Stimulated activated memory B cell treated with anti-CD40 and anti-IgM and Interleukin-4, amounts not matched to agents 10 μg/mL and 1 μg/mL and 100 μg/mL, for 72 hours (primary cell): ENCODE measurements around the gene CNGA4.

Source experiments
- ATAC-seq: fragments of 150-1000 bp; cut with Tn5 transposase; 2 replicates; pipeline ENCODE4 v1.10.0; 2021
- H3K27ac Mint-ChIP-seq: one replicate; pipeline ENCODE4 v1.8.0; 2022; ENCODE audit warnings: mild to moderate bottlenecking, mixed read lengths
- H3K27me3 Mint-ChIP-seq: one replicate; pipeline ENCODE4 v1.8.0; 2022; ENCODE audit warnings: mixed read lengths
- H3K36me3 Mint-ChIP-seq: one replicate; pipeline ENCODE4 v1.8.0; 2022; ENCODE audit warnings: mixed read lengths
- H3K4me1 Mint-ChIP-seq: one replicate; pipeline ENCODE4 v1.8.0; 2022; ENCODE audit warnings: mixed read lengths
- H3K4me3 Mint-ChIP-seq: one replicate; pipeline ENCODE4 v1.8.0; 2022; ENCODE audit warnings: mild to moderate bottlenecking, moderate library complexity, mixed read lengths
- H3K9me3 Mint-ChIP-seq: one replicate; pipeline ENCODE4 v1.8.0; 2022; ENCODE audit warnings: mixed read lengths

Gene CNGA4

GRCh38 chr11:6214530-6214929, 24.4 kb upstream of the CNGA4 start:
- Mint-ChIP-seq H3K4me1 (no peaks in the 10 kb centered on the region), H3K9me3 (no peaks in the 10 kb centered on the region), H3K36me3 (peaks cover 45% of the 10 kb centered on the region), H3K4me3 (no peak overlapping the region), H3K27me3 (no peaks in the 10 kb centered on the region), H3K27ac (no peak overlapping the region)
- no peak for ATAC-seq

DNA sequence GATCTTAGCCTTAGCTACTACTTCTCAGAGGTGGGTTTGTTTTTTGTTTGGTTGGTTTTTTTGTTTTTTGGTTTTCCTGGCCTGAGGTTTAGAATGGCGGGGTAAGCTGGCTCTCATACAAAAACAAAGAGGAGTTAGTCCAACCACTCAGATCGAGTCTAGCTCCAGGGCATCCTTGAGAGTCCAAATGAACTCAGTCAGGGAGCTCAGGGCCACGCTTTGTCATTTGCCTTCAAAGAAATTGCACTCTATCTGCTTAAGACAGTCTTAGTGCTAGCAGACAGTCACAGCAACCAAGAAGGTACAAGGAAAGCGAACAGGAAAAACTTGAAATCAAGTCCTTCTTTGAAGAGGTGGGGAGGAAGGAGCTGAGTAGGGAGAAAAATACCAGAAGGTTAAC, 22.4 kb upstream of the CNGA4 start:
- Mint-ChIP-seq H3K36me3 (peaks cover 50% of the 10 kb centered on the region), H3K27ac (no peak overlapping the region), H3K4me3 (no peak overlapping the region), H3K4me1 (peaks cover 1% of the 10 kb centered on the region), H3K9me3 (no peaks in the 10 kb centered on the region), H3K27me3 (no peaks in the 10 kb centered on the region)
- no peak for ATAC-seq

GRCh38 chr11:6217722-6218121, 21.2 kb upstream of the CNGA4 start:
- H3K4me3 Mint-ChIP-seq, result no peak overlapping the region
- H3K4me1 Mint-ChIP-seq, result peaks cover 5% of the 10 kb centered on the region
- no peaks in the 10 kb centered on the region for H3K27me3 Mint-ChIP-seq
- no peak for ATAC-seq
- H3K9me3 Mint-ChIP-seq, result no peaks in the 10 kb centered on the region
- H3K36me3 Mint-ChIP-seq, result peaks cover 62% of the 10 kb centered on the region
- H3K27ac Mint-ChIP-seq, result no peak overlapping the region

- Mint-ChIP-seq H3K4me1 (peaks cover 5% of the 10 kb centered on the region), H3K9me3 (no peaks in the 10 kb centered on the region), H3K27ac (no peak overlapping the region), H3K4me3 (no peak overlapping the region), H3K27me3 (no peaks in the 10 kb centered on the region), H3K36me3 (peaks cover 75% of the 10 kb centered on the region)
- ATAC-seq, result no peak
Measured at GRCh38 chr11:6219359-6219758, 19.5 kb upstream of the CNGA4 start.

DNA sequence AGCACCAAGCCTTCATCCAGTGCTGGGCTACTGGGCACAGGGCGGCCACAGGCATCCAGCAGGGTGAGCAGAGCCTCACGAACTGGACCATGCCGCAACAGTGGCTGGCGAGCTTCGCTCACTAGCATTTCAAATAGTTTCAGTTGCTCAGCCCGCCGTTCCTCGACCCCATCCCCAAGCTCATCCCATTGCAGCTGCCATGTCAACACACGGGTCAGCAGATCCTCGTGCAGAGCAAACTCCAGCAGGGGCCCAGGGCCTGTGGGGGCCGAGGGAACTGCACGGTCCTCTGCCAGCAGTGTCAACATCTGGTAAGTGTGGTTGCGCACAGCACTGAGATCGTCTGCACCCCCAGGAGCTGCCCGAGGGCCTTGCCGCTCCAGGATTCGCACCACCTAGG, 15.0 kb upstream of the CNGA4 start:
- peaks cover 71% of the 10 kb centered on the region for H3K36me3 Mint-ChIP-seq
- peaks cover 39% of the 10 kb centered on the region for H3K4me1 Mint-ChIP-seq
- no peaks in the 10 kb centered on the region for H3K27me3 Mint-ChIP-seq
- H3K9me3 Mint-ChIP-seq, result no peaks in the 10 kb centered on the region
- no peak overlapping the region for H3K4me3 Mint-ChIP-seq
- no peak overlapping the region for H3K27ac Mint-ChIP-seq
- ATAC-seq, result no peak

- peaks cover 41% of the 10 kb centered on the region for H3K4me1 Mint-ChIP-seq
- H3K27me3 Mint-ChIP-seq, result no peaks in the 10 kb centered on the region
- ATAC-seq, result no peak
- H3K27ac Mint-ChIP-seq, result no peak overlapping the region
- peaks cover 70% of the 10 kb centered on the region for H3K36me3 Mint-ChIP-seq
- no peak overlapping the region for H3K4me3 Mint-ChIP-seq
- H3K9me3 Mint-ChIP-seq, result no peaks in the 10 kb centered on the region
Measured at GRCh38 chr11:6224421-6224820, 14.5 kb upstream of the CNGA4 start.

GRCh38 chr11:6225024-6225423, 13.9 kb upstream of the CNGA4 start:
- H3K27me3 Mint-ChIP-seq, result no peaks in the 10 kb centered on the region
- no peak overlapping the region for H3K27ac Mint-ChIP-seq
- no peaks in the 10 kb centered on the region for H3K9me3 Mint-ChIP-seq
- H3K36me3 Mint-ChIP-seq, result peaks cover 68% of the 10 kb centered on the region
- H3K4me1 Mint-ChIP-seq, result peaks cover 48% of the 10 kb centered on the region
- ATAC-seq, result no peak
- H3K4me3 Mint-ChIP-seq, result no peak overlapping the region

DNA sequence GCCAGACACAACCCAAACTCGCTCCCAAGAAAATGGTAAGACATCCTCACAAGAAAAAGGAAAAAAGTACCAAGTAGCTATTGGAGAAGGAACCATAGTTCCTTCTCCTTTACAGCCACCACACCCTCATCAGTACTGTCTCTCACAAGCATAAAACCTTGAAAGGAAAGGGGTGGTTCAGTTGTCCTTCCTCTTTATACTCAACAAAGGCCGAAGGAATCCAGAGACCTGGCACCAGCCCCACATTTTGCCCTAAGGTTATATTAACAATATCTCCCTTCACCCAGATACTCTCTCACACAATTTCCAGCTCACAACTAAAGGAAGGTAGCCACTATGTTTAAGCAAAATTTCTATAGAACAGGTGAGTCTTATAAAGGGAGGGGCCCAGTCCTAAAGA, 13.0 kb upstream of the CNGA4 start:
- H3K36me3 Mint-ChIP-seq, result peaks cover 62% of the 10 kb centered on the region
- H3K9me3 Mint-ChIP-seq, result no peaks in the 10 kb centered on the region
- H3K4me3 Mint-ChIP-seq, result no peak overlapping the region
- no peak for ATAC-seq
- H3K27ac Mint-ChIP-seq, result no peak overlapping the region
- H3K27me3 Mint-ChIP-seq, result no peaks in the 10 kb centered on the region
- H3K4me1 Mint-ChIP-seq, result peaks cover 56% of the 10 kb centered on the region

DNA sequence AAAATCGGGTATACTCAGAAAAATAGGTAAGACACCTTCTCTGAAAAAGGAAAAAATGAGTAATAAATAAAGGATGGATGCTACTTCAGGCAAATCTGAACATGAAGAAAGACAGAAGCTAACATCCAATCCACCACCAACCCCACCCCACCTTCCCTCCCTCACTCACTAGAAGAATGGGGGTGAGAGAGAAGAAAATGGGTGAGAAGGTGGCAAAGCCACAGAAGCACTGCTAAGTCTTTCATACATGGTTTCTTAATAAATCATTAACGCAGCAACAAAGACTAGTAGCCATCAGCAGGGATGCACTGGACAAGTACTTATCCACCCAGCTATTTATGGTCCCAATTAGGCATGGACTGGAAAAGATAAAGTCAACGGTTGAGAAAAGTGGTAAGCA, 10.4 kb upstream of the CNGA4 start:
- Mint-ChIP-seq H3K27me3 (no peaks in the 10 kb centered on the region), H3K4me3 (no peak overlapping the region), H3K27ac (no peak overlapping the region), H3K4me1 (peaks cover 61% of the 10 kb centered on the region), H3K36me3 (peaks cover 42% of the 10 kb centered on the region), H3K9me3 (no peaks in the 10 kb centered on the region)
- no peak for ATAC-seq

DNA sequence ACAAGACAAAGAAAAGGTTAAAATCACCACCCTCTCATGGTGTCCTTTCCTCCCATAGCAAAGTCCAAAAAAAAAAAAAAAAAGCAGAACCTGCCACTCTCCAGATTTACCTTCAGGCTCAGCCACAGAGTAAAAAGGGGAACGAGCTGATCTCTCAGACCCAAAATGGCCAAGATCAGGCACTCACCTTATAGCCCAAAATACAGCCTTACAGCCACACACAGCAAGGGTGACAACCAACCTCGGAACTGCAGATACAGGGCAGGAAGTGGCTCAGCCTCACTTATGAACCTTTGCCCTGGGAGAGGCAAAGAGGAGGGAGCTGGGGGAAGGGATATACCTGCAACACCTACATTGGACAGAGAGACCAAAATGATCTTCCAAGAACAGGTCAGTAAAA, 9.0 kb upstream of the CNGA4 start:
- Mint-ChIP-seq H3K9me3 (no peaks in the 10 kb centered on the region), H3K4me3 (no peak overlapping the region), H3K27me3 (no peaks in the 10 kb centered on the region), H3K4me1 (peaks cover 67% of the 10 kb centered on the region), H3K36me3 (peaks cover 29% of the 10 kb centered on the region), H3K27ac (no peak overlapping the region)
- ATAC-seq, result no peak

DNA sequence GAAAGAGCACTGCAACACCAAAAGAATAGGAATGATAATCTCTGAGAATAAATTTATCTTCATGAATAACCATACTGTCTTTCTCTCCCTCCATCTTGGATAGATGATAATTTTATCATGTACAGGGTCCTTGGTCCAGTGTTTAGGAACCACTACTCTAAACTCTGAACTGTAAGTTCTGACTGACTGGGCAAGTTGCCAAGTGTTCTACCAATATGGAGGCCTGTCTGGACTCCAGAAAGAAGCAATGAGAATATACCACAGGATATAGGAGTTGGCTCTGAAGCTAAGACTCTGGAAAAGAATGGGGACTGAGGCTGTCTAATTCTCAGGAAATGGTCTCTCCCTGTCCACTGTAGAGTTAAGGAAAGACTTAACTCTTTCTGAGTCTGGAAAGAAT, 6.0 kb upstream of the CNGA4 start:
- peaks cover 13% of the 10 kb centered on the region for H3K36me3 Mint-ChIP-seq
- peaks cover 44% of the 10 kb centered on the region for H3K4me1 Mint-ChIP-seq
- H3K27me3 Mint-ChIP-seq, result no peaks in the 10 kb centered on the region
- H3K27ac Mint-ChIP-seq, result no peak overlapping the region
- ATAC-seq, result no peak
- no peaks in the 10 kb centered on the region for H3K9me3 Mint-ChIP-seq
- peak overlapping the region; percentile 19 for H3K4me3 Mint-ChIP-seq

GRCh38 chr11:6233984-6234386, 4.9 kb upstream of the CNGA4 start:
- peak overlapping the region; percentile 91 for H3K4me3 Mint-ChIP-seq
- no peak for ATAC-seq
- H3K27ac Mint-ChIP-seq, result peak overlapping the region; percentile 87
- H3K27me3 Mint-ChIP-seq, result no peaks in the 10 kb centered on the region
- H3K9me3 Mint-ChIP-seq, result no peaks in the 10 kb centered on the region
- peaks cover 8% of the 10 kb centered on the region for H3K36me3 Mint-ChIP-seq
- peaks cover 40% of the 10 kb centered on the region for H3K4me1 Mint-ChIP-seq

GRCh38 chr11:6234387-6235107, 4.3 kb upstream of the CNGA4 start, which contains the start of gene FHIP1B:
FHIP1B (minus strand) TSS chr11:6234636; CDS start chr11:6224516, 10,120 bp downstream.
- H3K9me3 Mint-ChIP-seq, result no peaks in the 10 kb centered on the region
- peak within 1 kb of the TSS; percentile 91 for H3K4me3 Mint-ChIP-seq
- H3K27me3 Mint-ChIP-seq, result no peaks in the 10 kb centered on the region
- peak; percentile 98 for ATAC-seq
- peak within 1 kb of the TSS; percentile 87 for H3K27ac Mint-ChIP-seq
- peaks cover 2% of the 10 kb centered on the region for H3K36me3 Mint-ChIP-seq
- peaks cover 36% of the 10 kb centered on the region for H3K4me1 Mint-ChIP-seq

- Mint-ChIP-seq H3K36me3 (no peaks in the 10 kb centered on the region), H3K27ac (no peak overlapping the region), H3K4me1 (peaks cover 19% of the 10 kb centered on the region), H3K4me3 (no peak overlapping the region), H3K27me3 (peaks cover 13% of the 10 kb centered on the region), H3K9me3 (no peaks in the 10 kb centered on the region)
- ATAC-seq, result no peak
Measured at GRCh38 chr11:6237266-6237665, 1.6 kb upstream of the CNGA4 start.

DNA sequence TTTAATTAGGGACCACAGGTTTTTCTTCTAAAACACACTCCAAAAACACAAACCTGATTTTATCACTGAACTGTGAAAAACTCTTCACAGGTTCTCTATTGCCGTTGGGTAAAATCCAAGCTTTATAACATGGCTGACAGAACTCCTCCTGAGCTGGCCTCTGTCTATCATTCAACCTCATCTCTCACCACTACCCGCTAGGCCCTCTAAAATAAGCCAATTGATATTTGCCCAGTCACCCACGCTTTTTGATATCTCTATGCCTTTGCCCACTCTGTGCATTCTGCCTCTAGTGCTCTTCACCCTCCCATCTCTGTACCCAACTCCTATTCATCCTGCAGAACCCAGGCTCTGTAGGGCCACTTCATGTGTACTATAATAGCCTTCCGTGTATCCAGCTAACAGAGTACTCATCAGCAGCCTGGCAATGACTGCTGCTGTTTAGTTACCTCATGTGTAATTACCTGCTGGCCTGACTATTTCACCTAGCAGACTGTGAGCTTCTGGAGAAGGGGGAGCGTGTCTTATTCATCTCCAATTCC, 1.1 kb upstream of the CNGA4 start:
- Mint-ChIP-seq H3K27me3 (peaks cover 13% of the 10 kb centered on the region), H3K27ac (no peak overlapping the region), H3K4me1 (peaks cover 19% of the 10 kb centered on the region), H3K4me3 (no peak overlapping the region), H3K36me3 (no peaks in the 10 kb centered on the region), H3K9me3 (no peaks in the 10 kb centered on the region)
- no peak for ATAC-seq

DNA sequence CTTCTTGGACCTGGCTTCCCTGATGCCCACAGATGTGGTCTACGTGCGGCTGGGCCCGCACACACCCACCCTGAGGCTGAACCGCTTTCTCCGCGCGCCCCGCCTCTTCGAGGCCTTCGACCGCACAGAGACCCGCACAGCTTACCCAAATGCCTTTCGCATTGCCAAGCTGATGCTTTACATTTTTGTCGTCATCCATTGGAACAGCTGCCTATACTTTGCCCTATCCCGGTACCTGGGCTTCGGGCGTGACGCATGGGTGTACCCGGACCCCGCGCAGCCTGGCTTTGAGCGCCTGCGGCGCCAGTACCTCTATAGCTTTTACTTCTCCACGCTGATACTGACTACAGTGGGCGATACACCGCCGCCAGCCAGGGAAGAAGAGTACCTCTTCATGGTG, 1.2 kb downstream of the CNGA4 start:
- ATAC-seq, result no peak
- H3K27ac Mint-ChIP-seq, result no peak overlapping the region
- peaks cover 22% of the 10 kb centered on the region for H3K27me3 Mint-ChIP-seq
- no peaks in the 10 kb centered on the region for H3K9me3 Mint-ChIP-seq
- H3K36me3 Mint-ChIP-seq, result no peaks in the 10 kb centered on the region
- peaks cover 5% of the 10 kb centered on the region for H3K4me1 Mint-ChIP-seq
- H3K4me3 Mint-ChIP-seq, result no peak overlapping the region
